Upper lobe of left lung (tissue), 6 donors: ENCODE results near the gene SLC30A1. TPM values are rescaled to one million over a fixed set of nuclear protein-coding genes. Genes with fewer than 3 reads are reported as not detected.

Source experiments
- ATAC-seq, 2 donors: fragments of 200-7000 bp; cut with Tn5 transposase; one replicate each; pipeline ENCODE4 v1.9.1; 2022; ENCODE audit warnings: mild to moderate bottlenecking in 2 of 2, moderate library complexity in 2 of 2; ENCODE audit not compliant: low FRiP score in 2 of 2
- DNase-seq, 2 donors: peaks; one replicate each; pipeline ENCODE4 v3.0.0-alpha.2; 2019 to 2020
- H3K27ac ChIP-seq, 4 donors: fragments of 200-600 bp; sonication (generic); one replicate each; pipeline ENCODE4 v1.5.1; 2016 to 2019
- H3K27me3 ChIP-seq, 4 donors: fragments of 200-600 bp; sonication (generic); one replicate each; pipeline ENCODE4 v1.5.1; 2017 to 2019
- H3K36me3 ChIP-seq, 4 donors: fragments of 200-600 bp; sonication (generic); one replicate each; pipeline ENCODE4 v1.5.1; 2016 to 2019
- H3K4me1 ChIP-seq, 4 donors: fragments of 200-600 bp; sonication (generic); one replicate each; pipeline ENCODE4 v1.5.1; 2018 to 2019
- H3K4me3 ChIP-seq, 4 donors: fragments of 200-600 bp; sonication (generic); one replicate each; pipeline ENCODE4 v1.5.1; 2017 to 2019; ENCODE audit warnings: mild to moderate bottlenecking in 2 of 4, moderate library complexity in 1 of 4
- H3K9me3 ChIP-seq, 4 donors: fragments of 200-600 bp; sonication (generic); one replicate each; pipeline ENCODE4 v1.5.1; 2018 to 2019
- EP300 ChIP-seq, 4 donors: sonication (generic); formaldehyde crosslinking; IDR thresholded peaks; one replicate each; pipeline ENCODE4 v1.5.1; 2017; ENCODE audit warnings: antibody characterized with exemption in 4 of 4, control low read depth in 2 of 4
- POLR2A ChIP-seq, 4 donors: fragments of 450-650 bp; IDR thresholded peaks; one replicate each; pipeline ENCODE4 v1.5.1; 2016 to 2017; ENCODE audit warnings: antibody characterized with exemption in 4 of 4, mild to moderate bottlenecking in 2 of 4
- POLR2AphosphoS5 ChIP-seq, 2 donors: sonication (generic); formaldehyde crosslinking; IDR thresholded peaks; one replicate each; pipeline ENCODE4 v1.5.1; 2017; ENCODE audit warnings: antibody characterized with exemption in 2 of 2
- WGBS, 2 donors: methylation state at CpG; one replicate each; pipeline ENCODE4 v1.1.5; 2017 to 2018; 5-methylcytosine and 5-hydroxymethylcytosine counted together
- total RNA-seq, 6 donors: library from RNA; depleted of rRNA in 4 of 6; stranded (reverse); fragments of >200 nt in 4 of 6; gene quantifications; one replicate each; pipeline versions ENCODE4 v1.1.0 to v1.2.1, GENCODE V29; 2016 to 2021
- TF ChIP-seq, protein P1 (sequence below), 6 experiments: fragments of 450-650 bp in 4 of 6; fragments of 200-600 bp in 2 of 6; sonication (generic) in 2 of 6; IDR thresholded peaks; one replicate each; pipeline ENCODE4 v1.5.1; 2016 to 2019; ENCODE audit warnings: antibody characterized with exemption in 6 of 6
- donor health status: DM: no; HTN: no; CAD: no; lungs with moderate emphysema.
- donor health status: DM: no; HTN: yes; CAD: no; lungs with severe emphysema.

Gene SLC30A1
- total RNA-seq, 6 donors from 2014 or later: 3.1 to 19.2 (median 13.2) TPM

- Histone ChIP-seq H3K9me3 (no peaks in the 10 kb centered on the region), H3K27me3 (no peaks in the 10 kb centered on the region), H3K36me3 (no peaks in the 10 kb centered on the region), H3K27ac (no peak overlapping the region), H3K4me1 (peaks cover 0 to 12% (median 7%) of the 10 kb centered on the region in 4 donors), H3K4me3 (no peak overlapping the region)
- DNase-seq: no peak
- 78 to 79% methylated on average over 4 of the region's 4 CpGs for WGBS, 2 donors
- no peak for ATAC-seq
- TF ChIP-seq, protein P1, sequence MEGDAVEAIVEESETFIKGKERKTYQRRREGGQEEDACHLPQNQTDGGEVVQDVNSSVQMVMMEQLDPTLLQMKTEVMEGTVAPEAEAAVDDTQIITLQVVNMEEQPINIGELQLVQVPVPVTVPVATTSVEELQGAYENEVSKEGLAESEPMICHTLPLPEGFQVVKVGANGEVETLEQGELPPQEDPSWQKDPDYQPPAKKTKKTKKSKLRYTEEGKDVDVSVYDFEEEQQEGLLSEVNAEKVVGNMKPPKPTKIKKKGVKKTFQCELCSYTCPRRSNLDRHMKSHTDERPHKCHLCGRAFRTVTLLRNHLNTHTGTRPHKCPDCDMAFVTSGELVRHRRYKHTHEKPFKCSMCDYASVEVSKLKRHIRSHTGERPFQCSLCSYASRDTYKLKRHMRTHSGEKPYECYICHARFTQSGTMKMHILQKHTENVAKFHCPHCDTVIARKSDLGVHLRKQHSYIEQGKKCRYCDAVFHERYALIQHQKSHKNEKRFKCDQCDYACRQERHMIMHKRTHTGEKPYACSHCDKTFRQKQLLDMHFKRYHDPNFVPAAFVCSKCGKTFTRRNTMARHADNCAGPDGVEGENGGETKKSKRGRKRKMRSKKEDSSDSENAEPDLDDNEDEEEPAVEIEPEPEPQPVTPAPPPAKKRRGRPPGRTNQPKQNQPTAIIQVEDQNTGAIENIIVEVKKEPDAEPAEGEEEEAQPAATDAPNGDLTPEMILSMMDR (IDR thresholded peaks at IDR 0.05): no peak
- TF ChIP-seq POLR2A (IDR thresholded peaks at IDR 0.05) (no peak), EP300 (IDR thresholded peaks at IDR 0.05) (no peak), POLR2AphosphoS5 (IDR thresholded peaks at IDR 0.05) (no peak)
Observed at GRCh38 chr1:211586538-211586937, 7.6 kb upstream of the SLC30A1 start.

GRCh38 chr1:211583011-211583992, 4.3 kb upstream of the SLC30A1 start:
- no peaks in the 10 kb centered on the region for H3K9me3 ChIP-seq
- no peaks in the 10 kb centered on the region for H3K27me3 ChIP-seq
- H3K4me1 ChIP-seq: peaks cover 0 to 10% (median 5%) of the 10 kb centered on the region in 4 donors
- WGBS, 2 donors: 75 to 95% methylated on average over 11 of the region's 11 CpGs
- TF ChIP-seq, protein P1 (IDR thresholded peaks at IDR 0.05): no peak
- TF ChIP-seq POLR2AphosphoS5 (IDR thresholded peaks at IDR 0.05): no peak
- no peak for TF ChIP-seq EP300 (IDR thresholded peaks at IDR 0.05)
- no peak for TF ChIP-seq POLR2A (IDR thresholded peaks at IDR 0.05)
- peak in 1 of 2 donors; percentile 29 for DNase-seq
- no peak overlapping the region for H3K4me3 ChIP-seq
- H3K36me3 ChIP-seq: no peaks in the 10 kb centered on the region
- no peak overlapping the region for H3K27ac ChIP-seq
- ATAC-seq: no peak

DNA sequence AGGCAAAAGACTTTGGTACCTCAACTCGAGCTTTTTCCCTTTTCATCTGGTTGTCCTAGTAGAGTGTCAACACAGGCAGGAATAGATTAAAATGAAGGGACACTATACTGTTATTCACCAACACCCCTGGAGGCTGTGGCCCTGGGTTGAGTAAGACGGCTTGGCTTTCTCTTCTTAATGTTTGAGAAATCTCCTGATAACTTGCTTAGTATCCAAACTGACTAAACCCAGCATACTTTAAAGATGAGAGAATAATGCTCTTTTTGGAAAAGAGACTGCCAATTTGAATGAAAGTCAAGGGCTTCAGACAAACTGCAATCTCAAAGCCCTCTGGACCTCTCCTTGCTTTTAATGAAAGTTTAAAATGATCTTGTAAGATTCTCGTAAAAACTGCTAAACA, 2.6 kb upstream of the SLC30A1 start:
- Histone ChIP-seq H3K4me1 (peaks cover 4 to 24% (median 12%) of the 10 kb centered on the region in 4 donors), H3K4me3 (no peak overlapping the region), H3K27me3 (no peaks in the 10 kb centered on the region), H3K27ac (peak overlapping the region in 3 of 4 donors; percentile 37 to 57 (median 56)), H3K9me3 (no peaks in the 10 kb centered on the region), H3K36me3 (no peaks in the 10 kb centered on the region)
- WGBS, 2 donors: 75% methylated on average over 3 of the region's 3 CpGs
- ATAC-seq (peak in 1 of 2 donors; percentile 15), DNase-seq (no peak)
- no peak for TF ChIP-seq POLR2A (IDR thresholded peaks at IDR 0.05)
- TF ChIP-seq EP300 (IDR thresholded peaks at IDR 0.05): no peak
- TF ChIP-seq, protein P1 (IDR thresholded peaks at IDR 0.05): no peak

- ATAC-seq: no peak
- Histone ChIP-seq H3K4me1 (peaks cover 10 to 35% (median 17%) of the 10 kb centered on the region in 4 donors), H3K9me3 (no peaks in the 10 kb centered on the region), H3K27ac (peak overlapping the region in 2 of 4 donors; percentile 26 to 95), H3K36me3 (peaks cover 0 to 5% (median 0%) of the 10 kb centered on the region in 4 donors), H3K4me3 (no peak overlapping the region), H3K27me3 (no peaks in the 10 kb centered on the region)
- DNase-seq: no peak
- TF ChIP-seq EP300 (IDR thresholded peaks at IDR 0.05): no peak
- no peak for TF ChIP-seq POLR2AphosphoS5 (IDR thresholded peaks at IDR 0.05)
- TF ChIP-seq, protein P1 (IDR thresholded peaks at IDR 0.05): no peak
- no peak for TF ChIP-seq POLR2A (IDR thresholded peaks at IDR 0.05)
- 91 to 92% methylated on average over 1 of the region's 1 CpG for WGBS, 2 donors
Observed at GRCh38 chr1:211580303-211580687, 1.3 kb upstream of the SLC30A1 start.
